Heart right ventricle (tissue), 16 donors: Measurements from ENCODE around the gene OXNAD1. TPM values are rescaled to one million over a fixed set of nuclear protein-coding genes. Genes with fewer than 3 reads are reported as not detected.

Source experiments
- ATAC-seq, 8 donors: fragments of 200-7000 bp; cut with Tn5 transposase; one replicate each; pipeline ENCODE4 v1.9.1; 2020; ENCODE audit warnings: mild to moderate bottlenecking in 8 of 8, moderate library complexity in 8 of 8, moderate number of reproducible peaks in 1 of 8
- DNase-seq, 2 donors: peaks; one replicate each; pipeline ENCODE4 v3.0.0-alpha.2; 2020
- H3K27ac ChIP-seq, 10 donors: fragments of 200-600 bp; sonication (generic) in 2 of 10; one replicate each; pipeline versions ENCODE4 v1.5.0 to v1.8.0; 2020 to 2022; ENCODE audit warnings: mild to moderate bottlenecking in 3 of 10
- H3K27me3 ChIP-seq, 7 donors: fragments of 200-600 bp; one replicate each; pipeline ENCODE4 v1.8.0; 2021 to 2022; ENCODE audit warnings: mild to moderate bottlenecking in 2 of 7
- H3K36me3 ChIP-seq, 9 donors: fragments of 200-600 bp; sonication (generic) in 1 of 9; one replicate each; pipeline versions ENCODE4 v1.5.0 to v1.8.0; 2020 to 2022; ENCODE audit warnings: mild to moderate bottlenecking in 2 of 9
- H3K4me1 ChIP-seq, 9 donors: fragments of 200-600 bp; sonication (generic) in 1 of 9; one replicate each; pipeline versions ENCODE4 v1.5.0 to v1.8.0; 2020 to 2022; ENCODE audit warnings: mild to moderate bottlenecking in 4 of 9
- H3K4me3 ChIP-seq, 10 donors: fragments of 200-600 bp; sonication (generic) in 2 of 10; one replicate each; pipeline versions ENCODE4 v1.5.0 to v1.8.0; 2020 to 2022; ENCODE audit warnings: mild to moderate bottlenecking in 7 of 10, moderate library complexity in 2 of 10
- H3K9me3 ChIP-seq, 11 donors: fragments of 200-600 bp in 10 of 11; sonication (generic) in 2 of 11; one replicate each; pipeline versions ENCODE4 v1.5.0 to v1.8.0; 2013 to 2022; ENCODE audit warnings: mild to moderate bottlenecking in 2 of 11, control low read depth in 1 of 11, moderate library complexity in 1 of 11
- WGBS, 2 donors: extraction: QIAGEN DNeasy Blood & Tissue Kit; methylation state at CpG; one replicate each; pipeline ENCODE4 v1.1.7; 2013; ENCODE audit warnings: inconsistent platforms in 1 of 2; 5-methylcytosine and 5-hydroxymethylcytosine counted together
- intact Hi-C, 10 donors: fragments of 100-400 bp; cut with DNase I; formaldehyde crosslinking; loops; one replicate each; pipeline versions ENCODE4 v1.11.1 to v1.14.2; 2022
- polyA plus RNA-seq, 2 donors: library from polyadenylated mRNA; stranded (reverse); fragments of 200-250 nt; gene quantifications; one replicate each; pipeline ENCODE4 v1.2.3, GENCODE V29; 2013
- total RNA-seq, 10 donors: library from RNA; stranded (reverse); fragmentation: NEBNext Ultra II Directional in 3 of 10; extraction: Animal tissue kit (Norgen Biotek cat#: 25700) in 3 of 10; gene quantifications; one replicate each; pipeline versions ENCODE4 v1.2.1 to v1.2.4, GENCODE V29; 2021 to 2023
- TF ChIP-seq, protein P1 (sequence below), 9 donors: fragments of 200-600 bp; sonication (generic) in 2 of 9; IDR thresholded peaks; one replicate each; pipeline versions ENCODE4 v1.5.0 to v1.8.0; 2021 to 2022; ENCODE audit warnings: antibody characterized with exemption in 9 of 9, mild to moderate bottlenecking in 5 of 9, moderate library complexity in 1 of 9
- donor health status: Arrhythmogenic right ventricular cardiomyopathy.
- donor health status: ischemic (EF 13 %, LVEDD 7.1; RV severe dilation, severe dysfunction).
- donor health status: healthy with polysubstance abuse.
- donor health status: DM: no; HTN: yes; CAD: no.
- donor health status: DM: no; HTN: no; CAD: no.
- donor health status: ischemic (EF 25% LVEDD 6.9; RV normal size, moderate dysfunction).
- donor health status: ischemic (EF 25% LVEDD 5.7; RV mildly dilated, moderate dysfunction).
- donor health status: healthy.
- donor health status: DM: yes; HTN: yes; CAD: no.
- donor health status: Ischemic cardiomyopathy.
- donor health status: ischemic (EF 35%, LVEDD 5.7; RV mildly dilated, moderate dysfunction).
- donor health status: nonischemic (EF 11% LVEDD 7.7; RV severe dilation, severe dysfunction).
- donor health status: DM: yes; HTN: yes; CAD: no.
- donor health status: PGD.
- donor health status: ischemic (EF 29% LVEDD 5.4; RV normal size, mild dysfunction).
- donor health status: nonischemic (EF 23%, LVEDD 6.1; RV moderate dilation, normal function).

OXNAD1 gene
- total and polyA plus RNA-seq, 12 donors = 4.2 to 22.8 (median 17.1) TPM

DNA sequence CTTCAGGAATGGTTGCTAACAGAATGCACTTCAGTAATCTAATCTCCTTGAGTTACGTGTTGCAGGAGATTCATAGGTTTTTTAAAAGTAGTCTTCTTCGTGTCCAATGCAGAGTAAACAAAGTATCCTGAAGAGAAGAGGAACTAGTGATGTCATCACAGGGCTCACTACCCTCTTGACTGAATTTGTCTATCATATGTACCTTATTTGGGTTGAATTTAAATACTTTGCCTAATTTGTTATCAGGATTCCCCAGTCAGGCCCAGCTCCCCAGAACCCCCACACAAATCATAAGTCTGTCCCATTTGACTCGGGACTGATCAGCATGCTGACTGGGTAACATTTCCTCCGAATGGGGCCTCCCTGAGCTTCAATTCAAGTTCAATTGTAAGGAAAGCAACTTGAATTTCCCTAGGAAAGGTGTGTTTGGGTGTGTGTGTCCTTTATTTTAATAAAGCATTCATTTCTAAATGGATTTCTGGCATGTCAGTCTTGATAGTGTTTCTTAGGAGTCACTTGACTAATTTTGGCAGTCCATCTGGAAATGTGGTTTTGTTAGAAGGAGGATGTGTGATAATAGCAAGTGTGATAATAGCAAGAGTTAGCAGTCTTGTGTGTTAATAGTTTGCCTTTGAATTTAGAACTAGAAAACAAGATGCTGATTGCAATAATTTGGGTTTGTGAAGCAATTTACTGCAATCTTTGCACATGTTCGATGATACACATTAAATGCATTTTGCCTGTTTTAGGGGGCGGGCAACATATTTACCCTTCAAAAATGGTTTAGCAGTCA is 21.9 kb downstream of the OXNAD1 start:
- ATAC-seq = peak in 6 of 8 donors; percentile 18 to 74 (median 45)
- peaks cover 0 to 32% (median 0%) of the 10 kb centered on the region in 9 donors for H3K36me3 ChIP-seq

DNA sequence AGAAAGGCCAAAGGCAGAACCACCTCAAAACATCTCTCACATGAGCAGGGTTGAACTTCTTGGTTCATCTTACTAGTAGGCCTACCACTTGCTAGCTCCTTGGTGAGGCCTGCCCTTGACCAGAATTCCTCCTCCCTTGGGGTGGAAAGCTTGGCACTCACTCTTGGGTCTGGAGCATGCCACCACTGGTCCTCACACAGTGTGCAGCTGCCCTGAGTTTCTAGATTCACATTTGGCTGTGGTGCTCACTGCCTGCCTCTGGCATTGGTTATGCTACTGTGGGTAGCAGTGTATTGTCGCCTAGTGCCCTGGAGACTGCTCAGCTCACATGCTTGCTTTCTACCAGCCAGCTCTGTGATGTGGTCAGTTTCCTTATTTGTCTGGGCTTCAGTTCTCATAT is 23.7 kb downstream of the OXNAD1 start:
- TF ChIP-seq, protein P1, sequence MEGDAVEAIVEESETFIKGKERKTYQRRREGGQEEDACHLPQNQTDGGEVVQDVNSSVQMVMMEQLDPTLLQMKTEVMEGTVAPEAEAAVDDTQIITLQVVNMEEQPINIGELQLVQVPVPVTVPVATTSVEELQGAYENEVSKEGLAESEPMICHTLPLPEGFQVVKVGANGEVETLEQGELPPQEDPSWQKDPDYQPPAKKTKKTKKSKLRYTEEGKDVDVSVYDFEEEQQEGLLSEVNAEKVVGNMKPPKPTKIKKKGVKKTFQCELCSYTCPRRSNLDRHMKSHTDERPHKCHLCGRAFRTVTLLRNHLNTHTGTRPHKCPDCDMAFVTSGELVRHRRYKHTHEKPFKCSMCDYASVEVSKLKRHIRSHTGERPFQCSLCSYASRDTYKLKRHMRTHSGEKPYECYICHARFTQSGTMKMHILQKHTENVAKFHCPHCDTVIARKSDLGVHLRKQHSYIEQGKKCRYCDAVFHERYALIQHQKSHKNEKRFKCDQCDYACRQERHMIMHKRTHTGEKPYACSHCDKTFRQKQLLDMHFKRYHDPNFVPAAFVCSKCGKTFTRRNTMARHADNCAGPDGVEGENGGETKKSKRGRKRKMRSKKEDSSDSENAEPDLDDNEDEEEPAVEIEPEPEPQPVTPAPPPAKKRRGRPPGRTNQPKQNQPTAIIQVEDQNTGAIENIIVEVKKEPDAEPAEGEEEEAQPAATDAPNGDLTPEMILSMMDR (IDR thresholded peaks at IDR 0.05) = no peak
- 54 to 55% methylated on average over 1 of the region's 1 CpG for whole genome bisulfite sequencing, 2 donors
- H3K27ac ChIP-seq = peak overlapping the region; percentile 1 to 88 (median 72)
- peaks cover 26 to 73% (median 64%) of the 10 kb centered on the region in 9 donors for H3K4me1 ChIP-seq
- ATAC-seq (peak; percentile 66 to 93 (median 86)), DNase-seq (peak in 1 of 2 donors; percentile 54)
- intact Hi-C loops = loop anchor here in 7 of 10 donors (2.0 to 5.0 kb wide), 5 partner anchors 228 to 264 kb away; no protein-coding TSS in a partner anchor
- H3K36me3 ChIP-seq = peaks cover 0 to 18% (median 0%) of the 10 kb centered on the region in 9 donors
- peaks cover 0 to 7% (median 0%) of the 10 kb centered on the region in 11 donors for H3K9me3 ChIP-seq
- H3K4me3 ChIP-seq = peak overlapping the region in 1 of 10 donors; percentile 39
- no peaks in the 10 kb centered on the region for H3K27me3 ChIP-seq

More for the DNA sequence above, 21.9 kb downstream of the OXNAD1 start:
- 44 to 49% methylated on average over 6 of the region's 6 CpGs for WGBS, 2 donors
- Histone ChIP-seq H3K4me1 (peaks cover 26 to 72% (median 64%) of the 10 kb centered on the region in 9 donors), H3K27ac (peak overlapping the region; percentile 41 to 88 (median 70)), H3K9me3 (no peaks in the 10 kb centered on the region), H3K4me3 (peak overlapping the region in 2 of 10 donors; percentile 15 to 39), H3K27me3 (no peaks in the 10 kb centered on the region)
- intact Hi-C loops = loop anchor here in 6 of 10 donors (5.0 kb wide), 4 partner anchors 230 to 265 kb away; no protein-coding TSS in a partner anchor
- no peak for DNase-seq
- TF ChIP-seq, protein P1 (IDR thresholded peaks at IDR 0.05) = no peak

DNA sequence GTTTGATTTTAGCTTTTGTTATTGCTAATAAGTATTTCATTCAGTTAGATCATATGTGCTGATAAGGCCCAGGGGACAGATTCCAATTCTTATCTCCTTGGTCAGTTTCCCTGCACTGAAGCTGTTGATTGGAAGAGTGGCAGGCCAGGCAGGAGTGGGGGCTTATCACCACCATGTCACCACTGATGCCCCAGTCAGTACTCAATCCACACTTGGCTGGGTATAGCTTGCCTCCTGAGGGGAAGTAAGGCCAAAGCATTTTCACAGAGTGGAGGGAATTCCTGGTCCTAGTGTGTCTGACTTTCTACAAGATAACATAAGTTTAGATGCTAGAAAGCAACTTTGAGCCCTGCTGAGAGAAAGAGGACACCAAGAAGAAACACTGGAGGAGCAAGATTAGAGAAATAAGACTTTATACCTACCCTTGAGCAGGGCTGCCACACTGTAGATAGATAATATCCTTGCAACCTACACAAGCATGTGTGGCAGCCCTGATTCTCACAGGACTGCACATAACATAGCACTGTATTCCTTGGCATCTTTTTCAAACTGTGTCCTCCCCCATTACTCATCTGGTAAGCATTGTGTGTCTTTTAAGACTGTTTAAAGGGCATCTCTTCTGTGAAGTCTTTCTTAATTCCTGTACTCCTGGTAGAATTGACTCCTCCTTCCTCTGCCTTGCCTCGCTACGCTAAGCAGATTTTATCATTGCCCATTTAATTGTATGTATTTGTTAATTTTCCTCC is 24.3 kb downstream of the OXNAD1 start:
- 70 to 74% methylated on average over 2 of the region's 2 CpGs for WGBS, 2 donors
- Histone ChIP-seq H3K27me3 (no peaks in the 10 kb centered on the region), H3K4me1 (peaks cover 26 to 73% (median 64%) of the 10 kb centered on the region in 9 donors), H3K9me3 (peaks cover 0 to 14% (median 0%) of the 10 kb centered on the region in 11 donors), H3K27ac (peak overlapping the region in 9 of 10 donors; percentile 1 to 88 (median 73)), H3K4me3 (peak overlapping the region in 1 of 10 donors; percentile 39), H3K36me3 (peaks cover 0 to 11% (median 0%) of the 10 kb centered on the region in 9 donors)
- TF ChIP-seq, protein P1 (IDR thresholded peaks at IDR 0.05) = no peak
- DNase-seq (no peak), ATAC-seq (peak in 7 of 8 donors; percentile 34 to 66 (median 58))
- intact Hi-C loops = loop anchor here in 7 of 10 donors (2.0 to 5.0 kb wide), 5 partner anchors 227 to 263 kb away; no protein-coding TSS in a partner anchor
